HUES6 (cell line): ENCODE measurements around the gene ACOT7.
"Not testable (repeated sequence)": the region's sequence is repeated elsewhere in the genome, so short reads cannot be mapped to it uniquely, and the experiment has no call there.

Experiments used
- H3K27ac ChIP-seq: 2 replicates; pipeline ENCODE4 v1.7.0; 2013; ENCODE audit warnings: low read depth, mild to moderate bottlenecking, low read length, inconsistent platforms
- H3K27me3 ChIP-seq: 2 replicates; pipeline ENCODE4 v1.6.1; 2013; ENCODE audit warnings: low read length; ENCODE audit not compliant: control insufficient read depth, insufficient read depth
- H3K36me3 ChIP-seq: 2 replicates; pipeline ENCODE4 v1.6.1; 2013; ENCODE audit warnings: low read length; ENCODE audit not compliant: control insufficient read depth, insufficient read depth
- H3K4me1 ChIP-seq: 2 replicates; pipeline ENCODE4 v1.6.1; 2013; ENCODE audit warnings: low read length; ENCODE audit not compliant: control insufficient read depth, insufficient read depth
- H3K4me3 ChIP-seq: 2 replicates; pipeline ENCODE4 v1.5.1; 2013; ENCODE audit warnings: low read depth, low read length
- H3K9ac ChIP-seq: one replicate; pipeline ENCODE4 v1.6.1; 2013; ENCODE audit warnings: mild to moderate bottlenecking, low read length
- H3K9me3 ChIP-seq: 2 replicates; pipeline ENCODE4 v1.6.1; 2013; ENCODE audit warnings: low read depth, low read length; ENCODE audit not compliant: control insufficient read depth, insufficient read depth

Gene ACOT7

GRCh38 chr1:6316240-6317097 lies 77.1 kb downstream of the ACOT7 start:
- Histone ChIP-seq H3K36me3 (peaks cover 53% of the 10 kb centered on the region), H3K4me3 (no peak overlapping the region), H3K27me3 (no peaks in the 10 kb centered on the region), H3K27ac (no peak overlapping the region), H3K9ac (no peak overlapping the region), H3K9me3 (no peaks in the 10 kb centered on the region), H3K4me1 (no peaks in the 10 kb centered on the region)

GRCh38 chr1:6314503-6314902 lies 79.1 kb downstream of the ACOT7 start:
- no peaks in the 10 kb centered on the region for H3K4me1 ChIP-seq
- no peak overlapping the region for H3K9ac ChIP-seq
- no peak overlapping the region for H3K27ac ChIP-seq
- H3K36me3 ChIP-seq, result peaks cover 48% of the 10 kb centered on the region
- H3K4me3 ChIP-seq, result no peak overlapping the region
- H3K27me3 ChIP-seq, result no peaks in the 10 kb centered on the region
- H3K9me3 ChIP-seq, result no peaks in the 10 kb centered on the region

- Histone ChIP-seq H3K27ac (no peak overlapping the region), H3K36me3 (peaks cover 46% of the 10 kb centered on the region), H3K9me3 (peaks cover 7% of the 10 kb centered on the region), H3K27me3 (no peaks in the 10 kb centered on the region), H3K4me3 (no peak overlapping the region), H3K4me1 (no peaks in the 10 kb centered on the region), H3K9ac (no peak overlapping the region)
Observed at GRCh38 chr1:6313393-6314200, 80.0 kb downstream of the ACOT7 start.

- no peak overlapping the region for H3K9ac ChIP-seq
- no peak overlapping the region for H3K27ac ChIP-seq
- peaks cover 31% of the 10 kb centered on the region for H3K9me3 ChIP-seq
- no peak overlapping the region for H3K4me3 ChIP-seq
- H3K27me3 ChIP-seq, result no peaks in the 10 kb centered on the region
- H3K4me1 ChIP-seq, result no peaks in the 10 kb centered on the region
- H3K36me3 ChIP-seq, result peaks cover 39% of the 10 kb centered on the region
Observed at GRCh38 chr1:6310116-6310848, 83.3 kb downstream of the ACOT7 start.

DNA sequence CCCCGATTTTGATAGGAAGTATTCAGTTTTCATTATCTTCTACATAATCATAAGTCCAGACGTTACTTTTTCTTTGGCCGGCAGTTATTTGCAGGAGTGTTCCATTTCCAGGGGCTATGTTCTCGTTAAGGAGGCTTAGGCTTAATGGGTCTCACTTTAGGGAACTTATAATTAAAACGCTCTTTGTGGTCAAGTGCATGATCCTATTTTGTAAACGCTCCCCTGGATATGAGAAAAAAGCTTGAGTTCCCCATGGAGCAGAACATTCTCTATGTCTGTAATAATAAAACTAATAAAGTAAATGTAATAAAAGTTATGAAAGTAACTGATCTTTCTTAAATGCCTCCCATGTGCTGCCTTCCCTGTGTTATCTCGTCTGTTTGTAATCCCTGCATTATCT lies 84.0 kb downstream of the ACOT7 start:
- Histone ChIP-seq H3K9me3 (peaks cover 31% of the 10 kb centered on the region), H3K4me3 (no peak overlapping the region), H3K36me3 (peaks cover 34% of the 10 kb centered on the region), H3K27me3 (no peaks in the 10 kb centered on the region), H3K27ac (no peak overlapping the region), H3K4me1 (no peaks in the 10 kb centered on the region), H3K9ac (no peak overlapping the region)

DNA sequence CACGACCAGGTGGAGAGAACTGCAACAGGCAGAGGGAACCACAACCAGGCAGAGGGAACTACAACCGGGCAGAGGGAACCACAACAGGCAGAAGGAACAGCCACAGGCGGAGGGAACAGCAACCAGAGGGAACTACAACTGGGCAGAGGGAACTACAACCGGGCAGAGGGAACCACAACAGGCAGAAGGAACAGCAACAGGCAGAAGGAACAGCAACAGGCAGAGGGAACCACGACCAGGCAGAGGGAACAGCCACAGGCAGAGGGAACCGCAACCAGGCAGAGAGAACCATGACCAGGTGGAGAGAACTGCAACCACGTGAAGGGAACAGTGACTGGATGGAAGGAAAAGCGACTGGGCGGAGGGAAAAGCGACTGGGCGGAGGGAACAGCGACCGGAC lies 85.1 kb downstream of the ACOT7 start:
- no peak overlapping the region for H3K27ac ChIP-seq
- H3K9ac ChIP-seq, result no peak overlapping the region
- no peaks in the 10 kb centered on the region for H3K27me3 ChIP-seq
- no peaks in the 10 kb centered on the region for H3K4me1 ChIP-seq
- H3K36me3 ChIP-seq, result peaks cover 30% of the 10 kb centered on the region
- H3K9me3 ChIP-seq, result peaks cover 31% of the 10 kb centered on the region
- H3K4me3 ChIP-seq, result no peak overlapping the region

GRCh38 chr1:6307682-6308081 lies 85.9 kb downstream of the ACOT7 start:
- not testable (repeated sequence) for H3K27ac ChIP-seq, H3K9ac ChIP-seq, H3K27me3 ChIP-seq, H3K4me1 ChIP-seq, H3K4me3 ChIP-seq
- H3K9me3 ChIP-seq, result peaks cover 31% of the 10 kb centered on the region
- H3K36me3 ChIP-seq, result peaks cover 30% of the 10 kb centered on the region

- no peak overlapping the region for H3K27ac ChIP-seq
- H3K36me3 ChIP-seq, result peaks cover 36% of the 10 kb centered on the region
- H3K4me1 ChIP-seq, result no peaks in the 10 kb centered on the region
- H3K4me3 ChIP-seq, result no peak overlapping the region
- peaks cover 31% of the 10 kb centered on the region for H3K9me3 ChIP-seq
- H3K9ac ChIP-seq, result no peak overlapping the region
- H3K27me3 ChIP-seq, result no peaks in the 10 kb centered on the region
Observed at GRCh38 chr1:6307099-6307498, 86.5 kb downstream of the ACOT7 start.

DNA sequence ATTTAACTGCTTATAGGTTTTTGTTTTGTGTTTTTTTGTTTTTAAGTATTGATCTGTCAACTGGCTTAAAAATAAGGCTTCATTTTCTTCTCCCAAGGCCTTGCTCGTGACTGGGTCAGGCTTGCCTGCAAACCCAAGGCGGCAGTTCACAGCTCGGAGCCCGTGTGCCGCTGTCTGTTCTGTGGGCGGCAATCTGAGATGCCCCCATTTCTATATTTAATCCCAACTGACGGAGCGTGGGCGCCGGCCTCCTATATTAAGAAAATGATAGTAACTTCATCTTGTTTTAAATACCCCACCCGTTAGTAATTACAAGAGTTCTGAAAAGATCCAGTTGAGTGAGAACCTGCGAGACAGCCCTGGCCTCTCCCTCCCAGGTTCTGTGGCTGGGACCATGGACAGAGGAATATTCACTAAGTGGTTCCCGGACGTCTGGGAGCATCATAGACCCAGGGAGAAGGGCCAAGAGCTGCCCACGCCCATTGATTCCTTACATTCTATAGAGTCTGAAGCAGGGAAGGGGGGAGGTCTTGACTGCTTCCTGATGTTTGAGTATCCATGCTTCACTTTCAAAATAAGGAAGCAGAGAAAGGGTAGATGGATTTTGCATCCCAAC lies 90.1 kb downstream of the ACOT7 start:
- H3K9me3 ChIP-seq, result peaks cover 24% of the 10 kb centered on the region
- H3K27ac ChIP-seq, result no peak overlapping the region
- H3K4me3 ChIP-seq, result no peak overlapping the region
- no peak overlapping the region for H3K9ac ChIP-seq
- no peaks in the 10 kb centered on the region for H3K27me3 ChIP-seq
- no peaks in the 10 kb centered on the region for H3K4me1 ChIP-seq
- peaks cover 35% of the 10 kb centered on the region for H3K36me3 ChIP-seq

GRCh38 chr1:6302568-6302967 lies 91.0 kb downstream of the ACOT7 start:
- H3K27me3 ChIP-seq, result no peaks in the 10 kb centered on the region
- peaks cover 14% of the 10 kb centered on the region; the same call in 1 of the 2 replicates for H3K9me3 ChIP-seq
- H3K27ac ChIP-seq, result no peak overlapping the region
- H3K4me1 ChIP-seq, result no peaks in the 10 kb centered on the region
- H3K4me3 ChIP-seq, result no peak overlapping the region
- H3K9ac ChIP-seq, result no peak overlapping the region
- H3K36me3 ChIP-seq, result peaks cover 32% of the 10 kb centered on the region
